Glutamatergic neuron (in vitro differentiated cells): ENCODE data around the gene KIF4B. TPM values are rescaled to one million over a fixed set of nuclear protein-coding genes. Genes with fewer than 3 reads are reported as not detected.
"Not testable (repeated sequence)": the region's sequence is repeated elsewhere in the genome, so short reads cannot be mapped to it uniquely, and the experiment has no call there.

Experiments
- DNase-seq: peaks from one replicate; pipeline ENCODE4 v3.0.0; 2022
- H3K27ac Mint-ChIP-seq: one replicate; pipeline ENCODE4 v1.8.0; 2020; ENCODE audit warnings: mild to moderate bottlenecking, mixed read lengths, inconsistent platforms; ENCODE audit not compliant: unreplicated experiment
- H3K27me3 Mint-ChIP-seq: one replicate; pipeline ENCODE4 v1.8.0; 2020; ENCODE audit warnings: mild to moderate bottlenecking, moderate library complexity, mixed read lengths, inconsistent platforms; ENCODE audit not compliant: unreplicated experiment
- H3K36me3 Mint-ChIP-seq: one replicate; pipeline ENCODE4 v1.8.0; 2020; ENCODE audit warnings: mild to moderate bottlenecking, mixed read lengths, inconsistent platforms; ENCODE audit not compliant: unreplicated experiment
- H3K4me1 Mint-ChIP-seq: one replicate; pipeline ENCODE4 v1.8.0; 2020; ENCODE audit warnings: mild to moderate bottlenecking, low read depth, mixed read lengths, inconsistent platforms; ENCODE audit not compliant: unreplicated experiment
- H3K4me3 Mint-ChIP-seq: one replicate; pipeline ENCODE4 v1.8.0; 2020; ENCODE audit warnings: mild to moderate bottlenecking, mixed read lengths, inconsistent platforms; ENCODE audit not compliant: unreplicated experiment
- H3K9me3 Mint-ChIP-seq: one replicate; pipeline ENCODE4 v1.8.0; 2020; ENCODE audit warnings: mild to moderate bottlenecking, moderate library complexity, mixed read lengths, inconsistent platforms; ENCODE audit not compliant: unreplicated experiment
- total RNA-seq: library from RNA; stranded (reverse); fragmentation: NEBNext Ultra II Directional; extraction: Animal tissue kit (Norgen Biotek cat#: 25700); gene quantifications from one replicate; pipeline ENCODE4 v1.2.1, GENCODE V29; 2021; ENCODE audit not compliant: unreplicated experiment
- TF ChIP-seq, protein P1 (sequence below): fragments of 200-600 bp; sonication (generic); IDR thresholded peaks from one replicate; pipeline ENCODE4 v1.5.0; 2021; ENCODE audit not compliant: partially characterized antibody, unreplicated experiment

The KIF4B gene
- total RNA-seq, 1 donor from 2014 or later: not detected

DNA sequence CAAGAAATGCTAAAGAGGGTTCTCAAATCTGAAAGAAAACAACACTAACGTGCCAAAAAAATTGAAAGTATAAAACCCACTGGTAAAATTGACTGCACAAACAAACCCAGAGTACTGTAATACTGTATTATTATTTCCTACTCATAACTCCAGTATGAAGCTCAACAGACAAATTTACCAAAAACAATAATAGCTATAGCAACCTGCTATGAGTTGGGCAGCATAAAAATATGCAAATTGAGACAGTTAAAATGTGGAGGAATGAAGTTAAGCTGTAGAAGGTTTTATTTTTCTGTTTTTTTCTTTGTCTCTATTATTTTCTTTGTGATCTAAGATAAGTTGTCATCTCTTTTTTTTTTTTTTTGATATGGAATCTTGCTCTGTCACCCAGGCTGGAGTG lies 15.7 kb downstream of the KIF4B start:
- Mint-ChIP-seq H3K27ac (no peak overlapping the region), H3K27me3 (no peaks in the 10 kb centered on the region), H3K9me3 (no peaks in the 10 kb centered on the region), H3K36me3 (no peaks in the 10 kb centered on the region), H3K4me3 (no peak overlapping the region), H3K4me1 (no peaks in the 10 kb centered on the region)
- no peak for DNase-seq
- TF ChIP-seq, protein P1, sequence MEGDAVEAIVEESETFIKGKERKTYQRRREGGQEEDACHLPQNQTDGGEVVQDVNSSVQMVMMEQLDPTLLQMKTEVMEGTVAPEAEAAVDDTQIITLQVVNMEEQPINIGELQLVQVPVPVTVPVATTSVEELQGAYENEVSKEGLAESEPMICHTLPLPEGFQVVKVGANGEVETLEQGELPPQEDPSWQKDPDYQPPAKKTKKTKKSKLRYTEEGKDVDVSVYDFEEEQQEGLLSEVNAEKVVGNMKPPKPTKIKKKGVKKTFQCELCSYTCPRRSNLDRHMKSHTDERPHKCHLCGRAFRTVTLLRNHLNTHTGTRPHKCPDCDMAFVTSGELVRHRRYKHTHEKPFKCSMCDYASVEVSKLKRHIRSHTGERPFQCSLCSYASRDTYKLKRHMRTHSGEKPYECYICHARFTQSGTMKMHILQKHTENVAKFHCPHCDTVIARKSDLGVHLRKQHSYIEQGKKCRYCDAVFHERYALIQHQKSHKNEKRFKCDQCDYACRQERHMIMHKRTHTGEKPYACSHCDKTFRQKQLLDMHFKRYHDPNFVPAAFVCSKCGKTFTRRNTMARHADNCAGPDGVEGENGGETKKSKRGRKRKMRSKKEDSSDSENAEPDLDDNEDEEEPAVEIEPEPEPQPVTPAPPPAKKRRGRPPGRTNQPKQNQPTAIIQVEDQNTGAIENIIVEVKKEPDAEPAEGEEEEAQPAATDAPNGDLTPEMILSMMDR: no peak

DNA sequence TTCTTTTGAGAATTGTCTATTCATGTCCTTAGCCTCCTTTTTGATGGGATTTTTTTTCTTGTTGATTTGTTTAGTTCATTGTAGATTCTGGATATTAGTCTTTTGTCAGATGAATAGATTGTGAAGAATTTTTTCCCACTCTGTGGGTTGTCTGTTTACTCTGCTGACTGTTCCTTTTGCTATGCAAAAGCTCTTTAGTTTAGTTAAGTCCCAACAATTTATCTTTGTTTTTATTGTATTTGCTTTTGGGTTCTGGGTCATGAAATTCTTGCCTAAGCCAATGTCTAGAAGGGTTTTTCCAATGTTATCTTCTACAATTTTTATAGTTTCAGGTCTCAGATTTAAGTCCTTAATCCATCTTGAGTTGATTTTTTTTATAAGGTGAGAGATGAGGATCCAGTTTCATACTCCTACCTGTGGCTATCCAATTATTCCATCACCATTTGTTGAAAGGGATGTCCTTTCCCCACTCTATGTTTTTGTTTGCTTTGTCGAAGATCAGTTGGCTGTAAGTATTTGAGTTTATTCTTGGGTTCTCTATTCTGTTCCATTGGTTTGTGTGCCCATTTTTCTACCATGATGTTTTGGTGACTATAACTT lies 20.7 kb downstream of the KIF4B start:
- not testable (repeated sequence) for H3K27ac Mint-ChIP-seq, H3K4me3 Mint-ChIP-seq, H3K27me3 Mint-ChIP-seq, H3K36me3 Mint-ChIP-seq, DNase-seq, H3K4me1 Mint-ChIP-seq, H3K9me3 Mint-ChIP-seq

DNA sequence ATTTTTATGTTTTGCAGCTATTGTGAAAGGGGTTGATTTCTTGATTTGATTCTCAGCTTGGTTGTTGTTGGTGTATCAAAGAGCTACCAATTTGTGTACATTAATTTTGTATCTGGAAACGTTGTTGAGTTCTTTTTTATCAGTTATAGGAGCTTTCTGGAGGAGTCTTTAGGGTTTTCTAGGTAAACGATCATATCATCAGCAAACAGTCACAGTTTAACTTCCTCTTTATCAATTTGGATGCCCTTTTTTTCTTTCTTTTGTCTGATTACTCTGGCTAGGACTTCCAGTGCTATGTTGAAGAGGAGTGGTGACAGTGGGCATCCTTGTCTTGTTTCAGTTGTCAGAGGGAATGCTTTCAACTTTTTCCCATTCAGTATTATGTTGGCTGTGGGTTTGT lies 21.5 kb downstream of the KIF4B start:
- not testable (repeated sequence) for H3K27ac Mint-ChIP-seq, H3K4me1 Mint-ChIP-seq, H3K4me3 Mint-ChIP-seq, DNase-seq, H3K27me3 Mint-ChIP-seq, H3K9me3 Mint-ChIP-seq, H3K36me3 Mint-ChIP-seq

DNA sequence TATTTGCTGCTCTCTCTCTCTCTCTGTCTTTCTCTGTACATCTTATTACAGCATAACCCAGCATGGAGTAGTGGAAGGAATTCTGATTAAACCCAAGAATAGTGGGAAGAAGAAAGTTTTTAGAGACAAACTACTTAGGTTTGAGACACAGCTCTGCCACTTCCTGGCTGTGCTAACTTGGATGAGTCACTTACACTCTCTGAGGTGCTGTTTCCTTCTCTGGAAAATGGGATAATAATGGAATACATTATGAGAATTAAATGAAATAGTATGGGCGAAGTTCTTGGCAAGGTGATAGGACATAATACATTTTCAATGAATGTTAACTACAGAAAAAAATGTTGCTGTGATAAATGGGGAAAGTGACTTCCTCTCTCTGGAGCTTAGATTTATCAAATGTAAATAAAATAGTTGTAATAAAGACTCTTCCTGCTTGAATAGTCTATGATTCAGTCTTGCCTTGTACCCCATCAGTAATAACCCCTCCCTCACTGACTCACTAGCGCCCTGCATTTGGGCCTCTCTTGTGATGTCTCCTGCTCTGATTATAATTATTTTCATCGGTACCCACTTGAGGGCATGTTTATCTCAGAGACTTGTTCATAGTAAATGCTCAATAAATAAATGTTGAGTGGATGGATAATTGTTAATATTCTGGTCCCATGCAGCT lies 27.6 kb downstream of the KIF4B start:
- Mint-ChIP-seq H3K36me3 (no peaks in the 10 kb centered on the region), H3K27me3 (no peaks in the 10 kb centered on the region), H3K4me3 (no peak overlapping the region), H3K4me1 (no peaks in the 10 kb centered on the region), H3K27ac (no peak overlapping the region), H3K9me3 (no peaks in the 10 kb centered on the region)
- DNase-seq: no peak
- TF ChIP-seq, protein P1: no peak

DNA sequence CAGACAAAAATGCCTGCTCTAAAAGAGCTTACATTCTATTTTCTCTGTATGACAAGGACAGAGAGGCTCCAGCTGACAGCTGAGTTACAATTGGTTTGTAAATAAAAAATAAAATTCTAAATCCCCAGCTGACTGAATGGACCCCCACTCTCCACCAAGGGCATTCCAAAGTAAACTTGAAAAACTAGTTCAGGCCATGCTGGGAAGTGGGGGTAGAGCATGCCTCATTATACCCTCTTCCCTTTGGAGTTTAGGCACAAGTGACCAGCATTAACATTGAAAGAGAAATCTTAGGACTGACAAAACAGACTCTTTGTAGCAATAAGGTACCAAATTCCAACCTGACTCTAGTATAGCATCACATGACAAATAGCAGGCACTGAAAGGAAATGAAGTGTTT lies 31.0 kb downstream of the KIF4B start:
- Mint-ChIP-seq H3K4me1 (no peaks in the 10 kb centered on the region), H3K36me3 (no peaks in the 10 kb centered on the region), H3K27ac (no peak overlapping the region), H3K9me3 (no peaks in the 10 kb centered on the region), H3K4me3 (no peak overlapping the region), H3K27me3 (peaks cover 2% of the 10 kb centered on the region)
- DNase-seq: no peak
- TF ChIP-seq, protein P1: no peak

DNA sequence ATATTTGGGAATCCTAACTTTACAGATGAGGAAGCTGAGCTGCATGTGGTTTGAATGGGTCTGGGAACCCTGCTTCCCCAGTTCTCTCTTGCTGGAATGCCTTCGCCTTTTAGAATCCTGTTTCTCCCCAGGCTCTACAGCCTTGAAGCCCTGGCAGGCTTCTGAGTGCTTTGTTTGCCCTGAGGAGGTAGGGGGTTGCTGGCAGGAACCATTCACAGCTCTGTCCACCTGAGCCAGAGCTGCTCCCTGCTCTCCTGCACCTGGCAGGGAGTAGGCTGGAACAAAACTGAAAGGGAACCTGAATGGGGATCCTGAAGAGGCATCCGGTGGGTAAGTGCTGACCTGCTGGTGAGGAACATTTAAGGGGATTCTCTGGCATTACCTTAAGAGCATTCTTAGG lies 33.0 kb downstream of the KIF4B start:
- TF ChIP-seq, protein P1: no peak
- Mint-ChIP-seq H3K4me3 (no peak overlapping the region), H3K9me3 (no peaks in the 10 kb centered on the region), H3K27ac (no peak overlapping the region), H3K4me1 (no peaks in the 10 kb centered on the region), H3K27me3 (peaks cover 2% of the 10 kb centered on the region), H3K36me3 (no peaks in the 10 kb centered on the region)
- DNase-seq: no peak
